DMS79 (cell line): ENCODE data around the gene ATP2B3.
"Not testable (repeated sequence)": the region's sequence is repeated elsewhere in the genome, so short reads cannot be mapped to it uniquely, and the experiment has no call there.

Experiments
- DNase-seq: peaks from one replicate; lab custom pipeline; 2025; lab: John Stamatoyannopoulos, UW

The ATP2B3 gene

DNA sequence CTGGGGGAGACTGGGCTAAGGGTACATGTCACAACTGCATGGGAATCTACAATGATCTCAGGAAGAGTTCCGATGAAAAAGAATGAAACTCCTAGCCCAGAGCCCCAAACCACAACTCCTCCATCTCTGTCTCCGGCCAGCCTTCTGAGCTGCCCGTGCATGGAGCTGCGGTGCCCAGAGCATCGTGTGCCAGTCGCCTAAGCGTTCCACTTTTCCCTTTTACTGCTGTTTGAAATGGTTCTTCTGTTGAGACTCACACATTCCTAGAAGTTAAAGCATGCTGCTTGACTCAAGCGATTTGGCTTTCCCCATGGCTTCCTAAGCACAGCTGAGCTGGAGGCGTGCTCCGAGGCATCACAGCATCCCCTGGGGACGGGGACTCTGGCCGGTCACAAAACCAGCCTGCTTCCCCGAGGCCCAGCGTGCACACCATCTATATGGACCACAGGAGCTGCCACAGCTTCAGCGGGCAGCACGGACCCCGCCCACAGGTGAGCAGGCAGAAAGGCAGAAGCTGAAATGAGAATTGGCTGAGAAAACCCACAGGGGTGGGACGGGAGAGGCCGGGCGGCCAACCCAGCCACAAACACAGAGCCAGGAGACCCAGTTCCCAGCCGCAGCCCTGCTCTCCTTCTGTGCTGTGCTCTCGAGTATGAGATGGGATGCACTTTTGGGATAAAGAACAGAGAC, 76.5 kb downstream of the ATP2B3 start:
- DNase-seq, result no peak

DNA sequence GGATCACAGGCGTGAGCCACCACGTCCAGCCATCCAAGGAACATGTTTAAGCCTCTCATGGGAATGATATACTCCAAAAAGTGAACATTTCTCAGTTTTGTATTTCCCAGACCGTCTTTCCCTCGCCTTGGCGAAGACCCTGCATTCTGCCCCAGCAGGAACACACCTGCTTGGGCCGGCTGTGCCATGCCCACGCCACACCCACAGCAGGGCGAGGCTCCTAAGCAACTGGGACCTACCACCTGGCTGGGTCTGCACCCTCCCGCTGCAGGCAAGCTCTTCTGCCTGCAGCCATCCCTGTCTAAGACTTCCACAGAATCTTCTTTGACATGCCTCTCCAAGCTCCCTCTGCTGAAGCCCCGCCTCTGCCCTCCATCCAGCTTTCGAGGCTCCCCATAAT, 77.9 kb downstream of the ATP2B3 start:
- no peak for DNase-seq

DNA sequence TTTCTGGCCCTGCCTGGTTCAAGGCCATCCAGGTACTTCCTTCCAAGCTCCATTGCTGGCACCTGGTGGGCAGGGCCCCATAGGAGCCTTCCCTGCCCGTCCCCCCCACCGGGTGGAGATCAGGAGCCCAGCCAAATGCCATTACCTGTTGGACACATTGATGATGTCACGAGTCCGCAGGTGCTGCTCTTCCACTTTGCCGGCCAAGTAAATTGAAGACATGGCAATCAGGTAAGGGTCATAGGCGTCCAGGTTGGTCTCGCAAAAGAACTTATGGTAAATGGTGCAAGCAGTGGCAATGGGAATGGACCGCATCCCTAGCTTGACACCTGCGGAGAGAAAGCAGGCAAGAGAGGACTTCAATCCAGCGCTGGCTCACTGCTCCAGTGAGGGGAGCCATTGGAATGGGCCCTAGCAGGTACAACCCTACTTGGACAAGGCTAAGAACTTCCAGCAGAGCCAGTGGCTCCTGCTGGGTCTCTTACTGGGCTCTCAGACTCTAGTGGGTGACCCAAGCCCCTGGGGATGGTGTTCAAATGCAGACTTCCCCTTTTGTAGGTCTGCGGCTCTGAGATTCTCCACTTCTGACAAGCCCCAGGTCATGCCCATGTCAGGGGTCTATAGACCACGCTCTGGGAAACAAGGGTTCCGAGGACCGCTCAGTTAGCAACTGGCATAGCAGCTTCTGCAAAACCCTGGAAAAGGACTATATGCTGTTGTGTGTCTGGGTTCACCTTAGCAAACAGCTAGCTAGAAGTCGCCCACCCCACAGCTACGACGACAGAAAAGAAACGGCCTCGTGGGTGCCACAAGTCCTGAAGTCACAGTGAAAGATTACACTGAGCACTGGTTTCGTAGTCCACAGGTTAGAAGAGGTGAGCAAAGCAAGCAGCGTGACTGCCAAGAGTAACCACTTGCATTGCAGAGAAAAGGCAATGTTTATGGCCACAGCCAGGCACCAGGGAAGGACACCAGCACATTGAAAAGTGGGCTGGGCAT, 78.7 kb downstream of the ATP2B3 start:
- DNase-seq, result no peak

DNA sequence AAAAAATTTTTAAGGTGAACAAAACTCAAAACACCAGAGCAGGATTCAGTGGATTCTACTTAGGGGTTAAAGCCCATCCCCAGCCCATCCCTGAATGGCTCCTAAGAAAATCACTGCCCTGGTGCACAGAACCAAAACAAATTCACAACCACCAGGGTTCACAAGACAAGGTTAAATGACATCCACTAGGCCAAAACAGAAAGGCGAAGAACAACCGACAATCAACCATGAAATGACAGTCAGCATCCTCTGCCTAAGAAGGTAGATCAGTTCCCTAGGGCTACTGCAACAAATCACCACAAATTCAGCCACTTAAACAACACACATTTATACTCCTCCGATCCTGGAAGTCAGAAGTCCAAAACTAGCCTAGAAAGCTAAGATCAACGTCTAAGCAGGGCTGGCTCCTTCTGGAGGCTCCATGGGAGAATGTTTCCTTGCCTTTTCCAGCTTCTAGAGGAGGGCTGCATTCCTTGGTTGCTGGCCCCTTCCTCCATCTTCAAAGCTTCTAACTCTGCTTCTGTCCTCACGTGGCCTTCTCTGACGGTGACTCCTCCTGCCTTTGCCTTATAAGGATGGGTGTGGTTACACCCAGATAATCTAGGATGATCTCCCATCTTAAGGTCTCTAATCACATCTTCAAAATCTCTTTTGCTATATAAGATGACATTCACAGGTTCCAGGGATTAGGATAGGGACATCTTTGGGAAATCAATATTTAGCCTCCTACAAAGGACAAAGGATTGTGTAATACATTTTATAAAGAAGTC, 79.7 kb downstream of the ATP2B3 start:
- DNase-seq, result no peak

DNA sequence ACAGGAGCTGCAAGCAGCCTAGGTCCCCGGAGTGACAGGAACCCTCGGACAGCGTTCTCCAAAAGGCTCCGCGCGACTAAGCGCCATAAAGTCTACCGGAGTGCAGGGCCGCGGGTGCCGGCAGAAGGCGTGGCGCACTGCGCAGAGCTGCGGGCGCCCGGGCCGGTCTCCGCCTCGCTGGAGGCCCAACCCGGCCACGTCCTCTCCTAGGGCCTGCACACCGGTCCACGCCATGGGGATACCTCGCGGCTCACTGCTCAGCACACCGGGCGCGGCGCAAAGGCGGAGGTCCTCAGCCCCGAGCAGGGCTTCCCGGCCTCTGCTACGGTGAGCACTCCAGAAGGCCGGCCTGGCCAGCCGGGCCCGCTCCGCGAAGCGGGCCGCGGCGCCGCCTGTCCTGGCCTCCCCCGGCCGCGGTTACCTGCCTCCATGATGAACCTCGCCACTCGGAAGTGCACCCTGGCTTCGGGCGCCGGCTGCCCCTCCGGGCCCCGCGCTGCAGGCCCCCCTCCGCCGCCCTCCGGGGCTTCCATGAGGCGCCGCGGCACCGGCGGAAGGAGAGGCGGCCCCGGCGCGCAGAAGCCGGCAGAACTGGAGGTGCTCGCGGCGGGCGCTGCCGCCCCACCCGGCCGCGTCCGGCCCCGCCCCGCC, 81.2 kb downstream of the ATP2B3 start, which contains the start of gene CCNQ:
Gene CCNQ (minus strand): TSS at position 599 of the 651 bp plus-strand sequence. CDS start 66 bp downstream, at position 533.
- DNase-seq, result no peak

DNA sequence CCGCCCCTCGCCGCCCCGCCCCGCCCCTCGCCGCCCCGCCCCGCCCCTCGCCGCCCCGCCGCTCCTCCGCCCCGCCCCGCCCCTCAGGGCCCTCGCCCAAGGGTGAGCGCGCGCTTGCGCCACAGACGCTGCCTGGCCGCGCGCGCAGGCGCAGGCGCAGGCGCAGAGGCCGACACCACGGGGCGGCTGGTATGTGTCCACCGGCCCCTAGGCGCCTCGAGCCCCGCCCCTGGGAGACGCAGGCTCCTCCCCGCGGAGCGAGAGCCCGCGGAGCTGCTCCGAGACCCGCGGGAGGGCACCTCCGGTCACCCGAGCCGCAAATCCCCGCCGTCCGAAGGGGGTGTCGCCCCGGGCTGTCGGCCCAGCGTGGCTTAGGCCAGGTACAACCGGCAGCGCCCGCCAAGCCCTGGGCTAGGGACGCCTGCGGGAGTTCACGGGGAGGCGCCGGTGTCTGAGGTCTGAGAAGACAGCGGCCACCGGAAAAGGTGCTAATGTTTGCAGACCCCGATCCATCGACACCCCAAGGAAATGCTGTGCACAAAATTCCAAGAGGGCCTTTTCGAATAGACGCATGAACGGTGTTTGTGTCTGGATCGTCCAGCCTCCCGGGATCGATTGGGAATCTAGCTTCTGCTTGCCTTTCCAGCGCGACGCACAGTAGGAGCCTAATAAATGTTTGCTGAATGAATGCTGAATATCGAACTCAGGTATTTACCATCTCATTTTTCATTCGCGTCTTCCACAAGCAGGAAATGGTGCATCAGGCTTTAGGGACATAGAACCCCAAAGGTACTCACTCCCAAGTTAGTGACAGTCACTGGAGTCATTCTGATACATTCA, 82.0 kb downstream of the ATP2B3 start:
- DNase-seq, result peak; percentile 53

DNA sequence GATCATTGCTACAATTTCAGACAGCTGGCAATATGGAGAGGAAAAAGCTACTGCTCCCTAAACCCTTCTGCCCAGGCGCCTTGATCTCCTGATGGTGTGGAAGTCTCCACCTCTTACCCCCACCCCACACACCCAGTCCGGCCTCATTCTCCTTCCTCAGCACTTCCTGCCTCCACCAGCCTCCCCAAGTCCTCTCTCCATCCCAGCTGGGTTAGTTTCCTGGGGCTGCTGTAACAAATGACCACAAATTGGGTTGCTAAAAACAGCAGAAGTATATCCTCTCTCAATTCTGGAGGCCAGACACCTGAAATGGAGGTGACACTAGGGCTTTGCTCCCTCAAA, 82.6 kb downstream of the ATP2B3 start:
- DNase-seq, result no peak

DNA sequence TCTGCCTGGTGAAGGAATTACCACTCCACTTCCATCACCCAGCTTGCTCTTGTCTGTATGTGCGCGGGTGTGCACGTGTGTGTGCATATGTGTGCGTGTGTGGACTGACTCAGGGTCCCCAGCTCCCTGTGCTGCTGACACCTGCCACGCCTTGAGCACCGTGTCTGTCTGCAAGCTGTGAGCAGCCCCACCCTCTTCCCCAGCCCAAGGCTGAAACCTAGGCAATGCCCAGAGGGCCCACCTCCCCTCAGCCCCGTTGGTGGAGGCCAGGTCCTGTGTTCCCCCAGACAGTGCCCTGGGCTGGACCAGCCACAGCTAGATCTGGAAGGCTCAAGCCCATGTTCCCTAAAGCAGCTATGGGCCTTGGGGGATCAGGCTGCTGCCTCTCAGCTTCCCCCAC, 83.5 kb downstream of the ATP2B3 start:
- no peak for DNase-seq

DNA sequence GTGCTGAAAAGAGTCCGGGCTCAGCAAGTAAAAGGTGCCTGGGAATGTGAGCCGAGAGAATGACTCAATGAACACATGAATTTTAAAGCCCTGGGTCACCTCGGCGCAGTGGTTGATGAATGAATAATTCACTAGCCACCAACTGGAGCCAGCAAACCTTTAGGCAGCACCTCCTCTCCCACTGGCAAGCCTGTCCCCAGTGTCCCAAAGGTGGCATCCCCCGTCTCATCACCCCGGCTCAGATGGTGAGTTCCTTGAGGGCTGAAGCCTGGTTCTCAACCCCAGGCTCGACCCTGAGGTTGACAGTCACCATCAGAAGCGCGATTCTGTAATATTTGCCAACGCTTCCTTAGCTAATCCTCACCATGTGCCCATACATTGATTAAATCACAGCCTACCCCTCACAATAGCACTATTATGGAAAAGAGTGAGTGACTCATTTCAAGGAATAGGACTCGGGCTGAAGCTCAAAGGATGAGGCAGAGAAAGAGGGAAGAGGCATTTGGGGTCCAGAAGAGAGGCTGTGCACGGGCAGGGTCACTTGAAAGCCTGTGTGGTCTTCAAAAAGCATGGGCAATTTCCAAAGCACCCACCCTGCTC, 84.2 kb downstream of the ATP2B3 start:
- no peak for DNase-seq

DNA sequence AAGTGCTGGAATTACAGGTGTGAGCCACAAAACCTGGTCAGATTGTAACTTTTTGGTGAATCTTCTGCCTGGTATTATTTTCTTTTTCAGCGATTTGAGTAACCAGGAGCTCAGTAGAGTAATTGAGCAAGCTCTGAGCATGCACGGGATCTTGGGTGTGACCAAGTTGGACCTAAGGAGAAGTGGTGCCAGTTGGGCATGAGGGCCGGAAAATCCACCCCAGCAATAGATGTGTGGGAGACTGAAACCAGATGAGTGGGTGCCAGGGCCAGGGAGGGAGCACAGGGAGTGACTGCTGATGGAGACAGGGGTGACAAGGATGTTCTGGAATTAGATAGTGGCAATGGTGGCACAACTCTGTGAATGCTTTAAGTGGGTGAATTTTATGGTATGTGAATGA, 85.2 kb downstream of the ATP2B3 start:
- DNase-seq, result no peak

DNA sequence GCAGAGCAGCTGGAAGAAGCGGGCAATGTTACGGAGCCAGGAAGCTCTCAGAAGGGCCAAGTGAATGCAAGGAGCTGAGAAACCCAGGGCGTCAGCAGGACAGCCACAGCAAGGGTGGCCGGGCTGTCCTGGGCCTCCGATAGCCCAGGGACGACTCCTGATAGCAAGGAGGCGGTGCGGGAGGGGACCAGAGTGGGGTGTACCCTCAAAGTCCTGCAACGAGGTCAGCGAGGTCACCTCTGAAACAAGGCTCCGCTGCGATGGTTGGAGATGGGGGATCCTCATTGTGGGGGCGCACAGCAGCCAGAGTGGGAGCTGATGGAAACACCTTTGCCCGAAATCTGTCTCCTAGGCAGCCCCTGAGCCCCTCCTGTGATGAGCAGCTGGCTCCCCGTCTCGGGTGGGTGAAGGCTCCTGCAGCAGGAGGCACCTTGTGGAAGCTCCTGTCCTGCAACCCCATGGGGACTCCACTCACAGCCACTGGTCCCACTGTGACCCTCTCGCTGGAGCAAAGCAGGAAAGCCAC, 85.8 kb downstream of the ATP2B3 start:
- no peak for DNase-seq

DNA sequence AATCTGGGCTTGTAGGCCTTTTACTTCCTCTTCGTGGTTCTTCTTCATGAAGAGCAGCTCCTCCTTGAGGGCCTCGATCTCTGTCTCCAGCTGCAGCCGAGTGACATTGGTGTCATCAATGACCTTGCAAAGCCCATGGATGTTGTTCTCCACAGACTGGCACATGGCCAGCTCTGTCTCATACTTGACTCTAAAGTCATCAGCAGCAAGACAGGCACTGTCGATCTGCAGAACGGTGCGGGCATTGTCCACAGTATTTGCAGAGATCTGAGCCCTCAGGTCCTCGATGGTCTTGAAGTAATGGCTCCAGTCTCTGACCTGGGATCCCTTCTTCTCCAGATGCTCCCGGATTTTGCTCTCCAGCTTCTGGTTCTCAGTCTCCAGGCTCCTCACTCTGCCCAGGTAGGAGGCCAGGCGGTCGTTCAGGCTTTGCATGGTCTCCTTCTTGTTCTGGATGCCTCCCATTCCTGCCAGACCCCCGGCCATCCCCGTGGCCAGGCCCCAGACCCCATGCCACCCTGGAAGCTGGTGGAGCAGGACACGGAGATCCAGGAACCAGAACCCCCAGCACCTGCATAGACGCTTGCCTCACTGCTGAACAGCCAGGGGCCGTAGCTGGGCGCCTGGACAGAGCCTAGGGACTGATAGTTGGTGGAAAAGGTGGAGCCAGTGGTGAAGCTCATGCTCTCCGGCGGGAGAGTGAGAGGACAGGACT, 87.4 kb downstream of the ATP2B3 start:
- not testable (repeated sequence) for DNase-seq

DNA sequence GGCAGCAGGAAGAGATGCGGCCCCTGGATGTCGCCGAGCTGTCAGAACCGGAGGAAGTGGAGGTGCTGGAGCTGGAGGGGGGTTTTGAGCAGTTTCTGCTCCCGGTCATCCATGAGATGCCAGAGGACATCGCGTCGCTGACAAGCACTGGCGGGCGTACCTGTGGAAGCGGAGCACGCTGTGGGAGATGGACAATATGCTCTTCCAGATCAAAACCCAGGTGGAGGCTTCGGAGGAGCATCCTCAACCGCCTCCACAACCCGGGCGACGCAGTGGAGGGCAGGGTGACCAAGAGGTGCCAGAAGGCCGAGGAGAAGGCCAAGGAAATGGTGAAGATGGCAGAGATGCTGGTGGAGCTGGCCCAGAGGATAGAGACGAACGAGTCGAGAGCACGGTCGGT, 89.1 kb downstream of the ATP2B3 start:
- no peak for DNase-seq

DNA sequence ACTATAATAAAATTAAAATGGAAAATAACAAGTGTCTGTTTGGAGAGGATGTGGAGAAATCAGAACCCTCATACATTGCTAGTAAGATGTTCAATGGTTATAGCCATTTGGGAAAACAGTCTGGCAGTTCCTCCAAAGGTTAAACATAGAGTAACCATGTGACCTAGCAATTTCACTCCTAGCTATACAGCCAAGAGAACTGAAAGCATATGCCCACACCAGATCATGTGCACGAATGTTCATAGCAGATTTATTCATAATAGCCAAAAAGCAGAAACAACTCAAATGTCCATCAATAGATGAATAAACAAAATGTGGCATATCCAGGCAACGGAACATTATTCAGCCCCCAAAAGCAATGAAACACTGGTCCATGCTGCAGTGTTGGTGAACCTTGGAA, 90.9 kb downstream of the ATP2B3 start:
- no peak for DNase-seq

DNA sequence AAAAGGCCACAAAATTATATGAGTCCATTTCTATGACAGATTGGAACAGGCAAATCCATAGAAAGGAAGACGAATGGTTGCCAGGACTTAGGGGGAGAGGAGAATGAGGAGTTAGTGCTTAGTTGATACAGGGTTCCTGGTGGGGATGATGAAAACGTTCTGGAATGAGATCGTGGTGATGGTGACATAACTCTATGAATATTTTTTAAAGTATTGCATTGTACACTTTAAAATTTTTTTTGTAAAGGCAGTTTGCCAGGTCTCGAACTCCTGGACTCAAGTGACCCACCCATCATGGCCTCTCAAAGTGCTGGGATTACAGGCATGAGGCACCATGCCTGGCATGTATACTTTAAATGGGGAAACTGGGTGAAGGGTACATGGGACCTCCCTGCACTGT, 91.4 kb downstream of the ATP2B3 start:
- no peak for DNase-seq

DNA sequence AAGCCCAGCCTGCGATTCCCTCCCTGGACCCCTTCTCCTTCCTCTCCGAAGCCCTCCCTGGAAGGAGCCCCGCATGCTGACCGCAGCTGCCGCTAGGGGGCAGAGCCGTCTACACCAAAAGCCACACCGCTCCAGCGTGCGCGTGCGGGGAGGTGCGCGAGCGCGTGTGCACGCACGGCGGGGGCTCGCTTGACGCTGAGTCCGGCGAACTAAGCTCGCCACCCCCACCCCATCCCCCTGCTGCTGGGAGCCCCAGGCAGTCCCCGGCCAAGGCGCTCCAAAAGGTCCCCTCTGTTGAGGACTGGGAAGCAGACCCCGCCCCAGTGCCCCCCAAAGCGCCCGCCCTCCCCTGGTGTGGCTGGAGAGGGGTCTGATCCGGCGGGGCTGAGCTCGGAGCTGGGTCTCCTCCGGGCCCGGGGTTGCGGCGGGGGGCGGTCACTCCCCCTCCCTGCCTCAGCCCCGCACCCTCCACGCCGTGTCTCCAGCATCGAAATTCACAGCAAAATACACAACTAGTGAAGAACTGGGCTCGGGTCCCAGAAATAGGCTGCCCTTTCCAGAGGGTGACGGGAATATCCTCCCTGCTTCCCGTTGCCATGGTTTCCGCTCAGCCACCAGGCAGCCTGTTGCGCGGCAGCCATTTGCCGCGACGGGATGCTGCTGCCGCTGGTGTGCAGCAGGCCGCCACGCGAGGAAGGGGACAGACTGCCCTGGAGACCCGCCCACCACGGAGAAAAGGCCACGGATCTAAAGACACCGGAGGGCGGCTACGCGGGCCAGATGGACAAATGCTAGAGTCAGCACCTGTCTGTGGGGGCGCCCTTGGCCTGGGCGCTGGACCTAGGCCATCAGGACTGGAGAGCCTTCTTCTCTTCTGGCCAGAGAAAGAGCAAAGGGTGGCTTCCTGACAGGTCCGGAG, 92.7 kb downstream of the ATP2B3 start:
- DNase-seq, result peak; percentile 27

DNA sequence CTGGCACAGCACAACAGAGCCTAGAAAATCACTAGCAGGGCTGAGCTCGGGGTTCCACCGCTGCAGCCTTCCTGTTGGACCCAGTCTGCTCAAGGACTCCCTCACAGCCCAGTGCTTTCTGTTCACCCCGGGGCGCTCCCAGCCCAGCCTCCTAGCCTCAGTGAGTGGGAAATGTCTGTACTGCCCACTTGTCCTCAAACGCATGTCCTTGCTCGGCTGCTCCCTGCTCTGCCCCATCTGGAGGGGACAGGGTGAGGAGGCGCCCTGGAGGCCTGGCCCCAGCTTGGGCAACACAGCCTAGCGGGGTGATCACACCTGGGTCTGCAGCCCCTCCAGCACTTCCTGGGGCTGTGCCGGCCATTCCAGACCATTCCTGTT, 93.4 kb downstream of the ATP2B3 start:
- no peak for DNase-seq

DNA sequence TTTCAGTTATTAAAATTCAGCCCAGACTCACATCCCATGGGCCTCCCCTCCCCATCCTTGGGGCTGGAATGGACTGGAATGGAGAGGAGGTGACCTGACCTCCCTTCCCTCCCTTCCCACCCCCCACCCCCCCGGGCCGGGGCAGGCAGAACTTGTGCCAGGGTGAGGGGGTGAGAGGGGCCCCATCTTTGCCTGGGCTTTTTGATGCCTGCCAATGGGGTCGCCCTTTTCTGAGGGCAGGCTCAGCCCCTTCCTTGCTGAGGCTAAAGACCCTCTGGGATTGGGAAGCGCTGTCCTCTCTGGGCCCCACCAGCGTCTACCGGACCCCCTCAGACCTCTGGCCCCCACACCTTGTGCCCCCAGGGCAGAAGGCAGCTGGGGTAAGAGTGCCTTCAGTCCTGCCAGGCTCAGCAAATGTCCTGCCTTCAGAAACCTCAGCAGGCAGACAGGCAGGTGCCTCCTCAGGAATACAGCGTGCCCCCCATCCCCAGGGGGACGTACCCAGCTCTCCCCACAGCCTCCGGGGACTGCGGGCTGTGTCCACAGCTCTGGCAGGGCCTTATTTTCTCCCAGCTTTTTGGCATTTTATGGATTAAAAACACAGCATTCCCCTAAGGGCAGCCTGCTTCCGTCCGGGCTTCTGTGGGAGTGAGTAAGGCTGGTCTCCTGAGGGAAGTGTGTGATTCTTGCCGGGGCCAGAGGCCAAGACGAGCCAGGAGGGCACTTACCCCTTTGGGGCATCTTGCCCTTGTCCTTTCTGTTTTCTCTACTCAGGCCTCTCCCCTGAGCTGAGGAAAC, 94.1 kb downstream of the ATP2B3 start:
- DNase-seq, result no peak
